ENCODE results near the gene TTC23L. TPM values are rescaled to one million over a fixed set of nuclear protein-coding genes. Genes with fewer than 3 reads are reported as not detected.
A peak's percentile ranks its signal among the peaks of the same experiment; 100 is the strongest.

TTC23L gene
- total RNA-seq, 1 donor from 2014 or later = not detected

DNA sequence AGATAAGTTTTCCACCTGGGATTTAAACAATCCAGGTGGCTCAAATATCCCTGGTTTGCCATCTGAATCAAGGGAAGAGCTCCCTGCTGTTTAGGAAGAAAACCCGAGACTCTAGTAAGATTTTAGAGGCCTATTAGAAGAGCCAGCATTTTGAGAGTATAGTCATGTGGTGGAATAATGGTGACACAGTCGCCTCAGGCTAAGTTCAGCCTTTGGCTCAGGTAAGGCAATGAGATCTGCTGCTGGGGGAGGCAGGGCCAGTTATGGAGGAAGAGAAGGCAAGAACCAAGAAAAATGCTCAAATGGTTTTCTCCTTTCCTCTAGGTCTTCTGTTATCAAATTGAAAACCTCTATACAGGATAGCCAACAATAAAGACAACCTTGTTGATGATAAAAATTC, 60.1 kb downstream of the TTC23L start:
- no peak overlapping the region for H3K4me3 ChIP-seq (ENCODE audit: low read depth, low read length)
- TF ChIP-seq, protein P1, sequence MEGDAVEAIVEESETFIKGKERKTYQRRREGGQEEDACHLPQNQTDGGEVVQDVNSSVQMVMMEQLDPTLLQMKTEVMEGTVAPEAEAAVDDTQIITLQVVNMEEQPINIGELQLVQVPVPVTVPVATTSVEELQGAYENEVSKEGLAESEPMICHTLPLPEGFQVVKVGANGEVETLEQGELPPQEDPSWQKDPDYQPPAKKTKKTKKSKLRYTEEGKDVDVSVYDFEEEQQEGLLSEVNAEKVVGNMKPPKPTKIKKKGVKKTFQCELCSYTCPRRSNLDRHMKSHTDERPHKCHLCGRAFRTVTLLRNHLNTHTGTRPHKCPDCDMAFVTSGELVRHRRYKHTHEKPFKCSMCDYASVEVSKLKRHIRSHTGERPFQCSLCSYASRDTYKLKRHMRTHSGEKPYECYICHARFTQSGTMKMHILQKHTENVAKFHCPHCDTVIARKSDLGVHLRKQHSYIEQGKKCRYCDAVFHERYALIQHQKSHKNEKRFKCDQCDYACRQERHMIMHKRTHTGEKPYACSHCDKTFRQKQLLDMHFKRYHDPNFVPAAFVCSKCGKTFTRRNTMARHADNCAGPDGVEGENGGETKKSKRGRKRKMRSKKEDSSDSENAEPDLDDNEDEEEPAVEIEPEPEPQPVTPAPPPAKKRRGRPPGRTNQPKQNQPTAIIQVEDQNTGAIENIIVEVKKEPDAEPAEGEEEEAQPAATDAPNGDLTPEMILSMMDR (conservative IDR thresholded peaks at IDR 0.05; ENCODE audit: low read depth, low read length) = no peak
- DNase-seq (ENCODE audit: low read depth) = no peak

DNA sequence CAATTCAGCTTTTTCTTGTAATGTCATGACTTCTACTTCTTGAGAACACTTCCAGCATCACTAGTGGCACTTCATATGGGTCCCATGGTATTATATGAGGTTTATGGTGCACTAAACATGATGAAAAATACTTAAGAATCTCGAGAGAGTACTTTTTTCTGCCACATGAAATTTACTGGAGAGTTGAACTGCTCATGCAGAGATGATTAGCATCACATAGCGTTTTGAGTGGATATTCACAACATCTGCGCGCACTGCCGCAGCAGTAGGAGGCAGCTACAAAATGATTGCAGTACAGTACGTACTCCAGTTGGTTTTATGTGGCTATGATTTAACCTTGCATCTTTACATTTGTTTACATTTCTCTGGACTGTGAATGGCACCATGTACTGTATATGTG, 61.7 kb downstream of the TTC23L start:
- TF ChIP-seq, protein P1 (conservative IDR thresholded peaks at IDR 0.05; ENCODE audit: low read depth, low read length) = no peak
- H3K4me3 ChIP-seq (ENCODE audit: low read depth, low read length) = no peak overlapping the region
- no peak for DNase-seq (ENCODE audit: low read depth)

DNA sequence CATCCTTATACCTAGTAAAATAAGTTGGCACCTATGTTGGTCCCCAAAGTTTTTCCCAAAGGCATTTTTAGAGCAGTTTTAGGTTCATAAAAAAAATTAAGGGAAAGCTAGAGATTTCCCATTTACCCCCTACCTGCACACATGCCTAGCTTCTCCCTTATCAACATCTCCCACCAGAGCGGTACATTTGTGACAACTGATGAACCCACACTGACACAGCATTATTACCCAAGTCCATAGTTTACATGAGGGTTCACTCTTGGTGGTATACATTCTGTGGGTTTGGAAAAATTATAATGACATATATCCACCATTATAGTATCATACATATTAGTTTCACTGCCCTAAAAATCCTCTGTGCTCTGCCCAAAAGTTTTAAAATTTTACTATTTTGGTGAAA, 64.3 kb downstream of the TTC23L start:
- TF ChIP-seq, protein P1 (conservative IDR thresholded peaks at IDR 0.05; ENCODE audit: low read depth, low read length) = no peak
- no peak for DNase-seq (ENCODE audit: low read depth)
- H3K4me3 ChIP-seq (ENCODE audit: low read depth, low read length) = no peak overlapping the region

DNA sequence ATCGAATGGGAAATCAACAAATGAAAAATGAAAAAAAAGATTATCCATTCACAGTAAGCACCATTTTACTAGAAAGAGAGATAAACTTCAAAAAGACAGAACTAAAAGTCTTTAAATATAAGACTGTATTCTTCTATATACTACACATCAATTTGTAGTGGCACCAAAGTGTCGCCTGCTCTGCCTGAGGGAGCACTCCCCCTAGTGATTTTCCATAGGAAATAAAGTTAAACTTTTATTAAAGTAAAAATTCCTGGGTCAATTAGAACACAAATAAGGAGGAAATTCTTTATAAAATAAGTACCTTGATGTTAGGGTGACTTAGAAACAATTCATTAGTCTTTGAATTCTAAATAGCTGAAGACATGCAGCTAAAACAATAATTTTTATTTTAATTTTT, 66.6 kb downstream of the TTC23L start:
- DNase-seq (ENCODE audit: low read depth) = no peak
- TF ChIP-seq, protein P1 (conservative IDR thresholded peaks at IDR 0.05; ENCODE audit: low read depth, low read length) = peak; percentile 61

DNA sequence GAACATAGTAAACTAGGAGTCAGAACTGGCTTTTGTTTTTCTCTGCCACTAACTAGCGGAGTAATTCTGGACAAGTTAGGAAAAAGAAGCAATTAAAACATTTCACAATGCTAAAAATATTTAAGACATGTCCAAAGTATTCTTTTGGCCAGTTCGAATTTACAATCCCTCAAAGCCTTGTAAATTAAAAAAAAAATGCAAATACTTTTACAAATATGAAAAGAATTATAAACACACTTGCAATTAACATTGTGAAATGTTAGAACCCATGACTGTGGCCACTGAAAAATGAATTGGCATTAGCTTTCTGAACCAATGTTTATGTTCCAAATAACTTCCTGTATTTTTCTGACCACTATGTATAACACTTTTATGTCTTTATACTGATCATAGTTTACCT, 74.1 kb downstream of the TTC23L start:
- TF ChIP-seq, protein P1 (conservative IDR thresholded peaks at IDR 0.05; ENCODE audit: low read depth, low read length) = no peak
- no peak overlapping the region for H3K4me3 ChIP-seq (ENCODE audit: low read depth, low read length)

More for the DNA sequence above, 66.6 kb downstream of the TTC23L start:
- H3K4me3 ChIP-seq (ENCODE audit: low read depth, low read length) = no peak overlapping the region

DNA sequence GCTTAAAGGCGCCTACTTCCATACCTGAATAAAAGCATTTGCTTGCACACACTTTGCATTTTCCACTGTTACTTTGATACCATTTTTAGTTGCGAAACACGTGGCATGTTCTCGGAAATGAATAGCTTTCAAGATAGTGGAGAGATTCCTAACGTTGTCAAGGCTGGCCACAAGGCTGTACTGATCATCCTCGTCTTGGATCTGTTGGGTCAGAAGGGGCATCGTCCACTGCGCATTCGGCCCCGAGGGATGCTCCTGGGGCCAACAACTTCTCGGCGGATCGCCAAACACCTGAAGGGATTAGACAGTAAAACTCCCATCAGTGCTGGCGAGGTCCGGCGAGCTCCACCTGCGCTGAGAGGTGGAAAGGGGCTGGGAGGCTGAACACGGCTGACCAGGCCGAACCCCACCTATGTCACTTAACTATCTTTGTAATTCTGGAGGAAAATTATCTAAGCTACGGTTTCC, 75.7 kb downstream of the TTC23L start:
- no peak for DNase-seq (ENCODE audit: low read depth)
- TF ChIP-seq, protein P1 (conservative IDR thresholded peaks at IDR 0.05; ENCODE audit: low read depth, low read length) = no peak
- H3K4me3 ChIP-seq (ENCODE audit: low read depth, low read length) = peak overlapping the region; percentile 99

More for the DNA sequence above, 74.1 kb downstream of the TTC23L start:
- DNase-seq (ENCODE audit: low read depth) = no peak

DNA sequence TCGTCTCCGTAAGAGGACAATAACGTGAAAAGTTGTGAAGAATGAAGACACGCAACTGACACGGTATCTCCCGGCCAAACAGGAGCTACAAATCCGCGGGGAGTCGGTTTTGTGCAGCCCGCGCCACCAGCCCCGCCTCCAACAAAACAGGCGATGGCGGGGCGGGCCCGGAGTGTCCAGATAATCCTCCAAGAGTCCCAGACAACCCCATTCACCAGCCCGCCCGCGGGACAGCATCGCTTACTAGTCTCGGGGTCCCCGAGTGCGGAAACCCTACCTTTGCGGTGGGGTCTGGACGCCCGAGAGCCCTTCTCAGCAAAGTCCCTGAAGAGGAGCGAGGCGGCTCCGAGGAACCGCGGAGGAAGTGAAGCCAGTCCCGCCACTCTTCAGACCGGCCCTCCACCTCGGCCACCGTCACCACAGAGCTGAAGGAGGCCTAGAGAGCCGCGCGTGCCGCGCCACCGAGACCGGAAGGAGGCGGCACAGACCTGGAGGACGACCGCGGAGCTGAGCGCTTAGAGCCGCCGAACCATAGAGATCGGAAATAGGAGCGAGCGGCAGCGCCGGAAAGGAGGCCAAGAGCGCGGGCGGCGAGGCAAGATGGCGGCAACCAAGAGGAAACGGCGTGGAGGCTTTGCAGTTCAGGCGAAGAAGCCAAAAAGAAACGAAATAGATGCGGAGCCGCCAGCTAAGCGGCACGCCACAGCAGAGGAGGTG, 76.3 kb downstream of the TTC23L start, which contains the start of the genes BRIX1 and RAD1:
Gene BRIX1, plus strand, starts transcription at position 573 of the 717 bp plus-strand sequence. Its CDS starts 28 bp downstream, at position 601.
Gene RAD1, minus strand, starts transcription at position 366 of the 717 bp plus-strand sequence. CDS start 612 bp downstream, outside the sequence.
- TF ChIP-seq, protein P1 (conservative IDR thresholded peaks at IDR 0.05; ENCODE audit: low read depth, low read length) = peak; percentile 25
- DNase-seq (ENCODE audit: low read depth) = peak; percentile 61
- peak within 1 kb of the TSS; percentile 99 for H3K4me3 ChIP-seq (ENCODE audit: low read depth, low read length)
